ENCODE data around the gene COL26A1.

COL26A1 gene

GRCh38 chr7:101405474-101406067 lies 42.9 kb downstream of the COL26A1 start:
- peaks cover 12% of the 10 kb centered on the region; the same call in 1 of the 2 replicates for H3K4me1 ChIP-seq (ENCODE audit: insufficient read depth, low read length)
- H3K27me3 ChIP-seq (ENCODE audit: insufficient read depth, low read length) = no peaks in the 10 kb centered on the region
- no peak overlapping the region for H3K27ac ChIP-seq (ENCODE audit: low read length)
- peaks cover 14% of the 10 kb centered on the region for H3K9me3 ChIP-seq (ENCODE audit: insufficient read depth, low read depth, low read length)
- no peak overlapping the region for H3K4me3 ChIP-seq (ENCODE audit: low read length)
- H3K36me3 ChIP-seq (ENCODE audit: insufficient read depth, low read depth, low read length) = peaks cover 3% of the 10 kb centered on the region; the same call in 1 of the 2 replicates
- no peak overlapping the region for H3K9ac ChIP-seq (ENCODE audit: low read depth, low read length)

GRCh38 chr7:101410743-101411507 lies 48.2 kb downstream of the COL26A1 start:
- H3K4me3 ChIP-seq (ENCODE audit: low read length) = no peak overlapping the region
- H3K9ac ChIP-seq (ENCODE audit: low read depth, low read length) = no peak overlapping the region
- no peaks in the 10 kb centered on the region; the same call in 1 of the 2 replicates for H3K4me1 ChIP-seq (ENCODE audit: insufficient read depth, low read length)
- H3K27me3 ChIP-seq (ENCODE audit: insufficient read depth, low read length) = no peaks in the 10 kb centered on the region
- H3K36me3 ChIP-seq (ENCODE audit: insufficient read depth, low read depth, low read length) = peaks cover 3% of the 10 kb centered on the region; the same call in 1 of the 2 replicates
- H3K27ac ChIP-seq (ENCODE audit: low read length) = no peak overlapping the region
- H3K9me3 ChIP-seq (ENCODE audit: insufficient read depth, low read depth, low read length) = peaks cover 14% of the 10 kb centered on the region

- H3K9ac ChIP-seq (ENCODE audit: low read depth, low read length) = no peak overlapping the region
- no peak overlapping the region for H3K4me3 ChIP-seq (ENCODE audit: low read length)
- no peak overlapping the region for H3K27ac ChIP-seq (ENCODE audit: low read length)
- H3K27me3 ChIP-seq (ENCODE audit: insufficient read depth, low read length) = no peaks in the 10 kb centered on the region
- H3K4me1 ChIP-seq (ENCODE audit: insufficient read depth, low read length) = no peaks in the 10 kb centered on the region; the same call in 1 of the 2 replicates
- H3K36me3 ChIP-seq (ENCODE audit: insufficient read depth, low read depth, low read length) = peaks cover 3% of the 10 kb centered on the region; the same call in 1 of the 2 replicates
- peaks cover 14% of the 10 kb centered on the region for H3K9me3 ChIP-seq (ENCODE audit: insufficient read depth, low read depth, low read length)
Measured at GRCh38 chr7:101411508-101411874, 48.8 kb downstream of the COL26A1 start.

- H3K27ac ChIP-seq (ENCODE audit: low read length) = no peak overlapping the region
- no peaks in the 10 kb centered on the region for H3K36me3 ChIP-seq (ENCODE audit: insufficient read depth, low read depth, low read length)
- H3K27me3 ChIP-seq (ENCODE audit: insufficient read depth, low read length) = no peaks in the 10 kb centered on the region
- no peak overlapping the region for H3K9ac ChIP-seq (ENCODE audit: low read depth, low read length)
- H3K4me3 ChIP-seq (ENCODE audit: low read length) = no peak overlapping the region
- peaks cover 14% of the 10 kb centered on the region for H3K9me3 ChIP-seq (ENCODE audit: insufficient read depth, low read depth, low read length)
- no peaks in the 10 kb centered on the region; the same call in 1 of the 2 replicates for H3K4me1 ChIP-seq (ENCODE audit: insufficient read depth, low read length)
Measured at GRCh38 chr7:101412976-101413375, 50.3 kb downstream of the COL26A1 start.

DNA sequence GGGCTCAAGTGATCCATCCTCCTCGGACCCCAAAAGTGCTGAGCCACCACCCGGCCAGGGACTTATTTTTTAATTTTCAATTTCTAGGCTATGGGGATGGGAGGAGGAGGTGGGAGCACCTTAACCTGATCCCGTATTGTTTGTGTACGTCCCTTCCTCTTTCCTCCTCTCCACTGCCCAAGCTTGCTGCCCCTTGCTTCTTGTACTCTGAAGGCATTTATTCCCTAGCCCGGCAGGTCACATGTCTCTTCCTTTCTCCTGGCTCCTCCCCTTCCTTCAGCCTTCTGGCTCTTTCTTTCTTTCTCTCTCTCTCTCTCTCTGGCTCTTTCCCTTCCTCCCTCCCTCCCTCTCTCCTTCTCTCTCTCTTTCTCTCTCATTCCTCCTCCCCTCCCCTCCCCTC lies 56.0 kb downstream of the COL26A1 start:
- no peaks in the 10 kb centered on the region for H3K36me3 ChIP-seq (ENCODE audit: insufficient read depth, low read depth, low read length)
- H3K9me3 ChIP-seq (ENCODE audit: insufficient read depth, low read depth, low read length) = no peaks in the 10 kb centered on the region
- H3K9ac ChIP-seq (ENCODE audit: low read depth, low read length) = no peak overlapping the region
- H3K27me3 ChIP-seq (ENCODE audit: insufficient read depth, low read length) = no peaks in the 10 kb centered on the region
- H3K27ac ChIP-seq (ENCODE audit: low read length) = no peak overlapping the region
- peaks cover 8% of the 10 kb centered on the region; the same call in 1 of the 2 replicates for H3K4me1 ChIP-seq (ENCODE audit: insufficient read depth, low read length)
- no peak overlapping the region for H3K4me3 ChIP-seq (ENCODE audit: low read length)

- H3K27me3 ChIP-seq (ENCODE audit: insufficient read depth, low read length) = no peaks in the 10 kb centered on the region
Measured at GRCh38 chr7:101419831-101420230, 57.2 kb downstream of the COL26A1 start.

DNA sequence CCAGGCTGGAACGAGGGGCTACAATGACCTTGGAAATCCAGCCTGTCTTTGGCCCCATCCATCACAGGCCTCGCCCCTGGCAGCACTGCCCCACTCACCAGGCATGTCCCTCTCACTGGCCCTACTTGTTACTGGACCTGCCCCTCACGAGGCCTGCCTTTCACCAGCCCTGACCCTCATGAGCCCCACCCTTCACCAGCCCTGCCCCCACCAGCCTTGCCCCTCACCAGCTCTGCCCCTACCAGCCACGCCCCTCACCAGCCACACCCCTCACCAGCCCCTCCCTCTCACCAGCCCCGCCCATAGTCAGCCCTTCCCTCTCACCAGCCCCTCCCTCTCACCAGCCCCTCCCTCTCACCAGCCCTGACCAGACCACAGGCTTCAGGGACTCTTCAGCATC lies 57.8 kb downstream of the COL26A1 start:
- peaks cover 8% of the 10 kb centered on the region; the same call in 1 of the 2 replicates for H3K4me1 ChIP-seq (ENCODE audit: insufficient read depth, low read length)
- no peaks in the 10 kb centered on the region for H3K36me3 ChIP-seq (ENCODE audit: insufficient read depth, low read depth, low read length)
- H3K9ac ChIP-seq (ENCODE audit: low read depth, low read length) = no peak overlapping the region
- no peak overlapping the region for H3K4me3 ChIP-seq (ENCODE audit: low read length)
- H3K27me3 ChIP-seq (ENCODE audit: insufficient read depth, low read length) = no peaks in the 10 kb centered on the region
- H3K9me3 ChIP-seq (ENCODE audit: insufficient read depth, low read depth, low read length) = no peaks in the 10 kb centered on the region
- no peak overlapping the region for H3K27ac ChIP-seq (ENCODE audit: low read length)

More at GRCh38 chr7:101419831-101420230, 57.2 kb downstream of the COL26A1 start:
- Histone ChIP-seq H3K9me3 (ENCODE audit: insufficient read depth, low read depth, low read length) (no peaks in the 10 kb centered on the region), H3K4me3 (ENCODE audit: low read length) (no peak overlapping the region), H3K4me1 (ENCODE audit: insufficient read depth, low read length) (peaks cover 8% of the 10 kb centered on the region; the same call in 1 of the 2 replicates), H3K9ac (ENCODE audit: low read depth, low read length) (no peak overlapping the region), H3K36me3 (ENCODE audit: insufficient read depth, low read depth, low read length) (no peaks in the 10 kb centered on the region), H3K27ac (ENCODE audit: low read length) (no peak overlapping the region)

DNA sequence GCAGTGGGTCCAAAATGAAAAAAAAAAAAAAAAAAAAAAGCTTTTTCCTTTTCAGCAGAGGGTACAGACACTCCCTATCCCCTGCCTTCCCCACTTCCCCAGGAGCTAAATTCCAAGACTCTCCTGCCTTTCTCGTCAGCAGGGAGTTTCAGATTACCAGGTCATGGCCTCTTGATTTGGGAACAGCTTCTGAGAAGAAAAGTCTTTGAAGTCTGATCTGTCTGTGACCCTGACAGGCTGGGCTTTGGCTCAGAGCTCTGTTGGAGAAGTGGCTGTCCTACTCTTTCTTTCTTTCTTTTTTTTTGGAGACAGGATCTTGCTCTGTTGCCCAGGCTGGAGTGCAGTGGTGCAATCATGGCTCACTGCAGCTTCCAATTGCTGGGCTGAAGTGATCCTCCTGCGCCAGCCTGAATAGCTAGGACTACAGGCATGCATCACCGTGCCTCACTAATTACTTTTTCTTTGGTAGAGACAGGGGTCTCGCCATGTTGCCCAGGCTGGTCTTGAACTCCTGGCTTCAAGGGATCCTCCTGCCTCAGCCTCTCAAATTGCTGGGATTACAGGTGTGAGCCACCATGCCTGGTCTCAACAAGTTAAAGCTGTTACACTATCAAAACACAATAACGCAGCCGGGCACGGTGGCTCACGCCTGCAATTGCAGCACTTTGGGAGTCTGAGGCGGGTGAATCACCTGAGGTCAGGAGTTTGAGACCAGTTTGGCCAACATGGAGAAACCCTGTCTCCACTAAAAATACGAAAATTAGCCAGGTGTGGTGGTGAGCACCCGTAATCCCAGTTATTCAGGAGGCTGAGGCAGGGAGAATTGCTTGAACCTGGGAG lies 59.9 kb downstream of the COL26A1 start:
- H3K9me3 ChIP-seq (ENCODE audit: insufficient read depth, low read depth, low read length) = no peaks in the 10 kb centered on the region
- peaks cover 8% of the 10 kb centered on the region; the same call in 1 of the 2 replicates for H3K4me1 ChIP-seq (ENCODE audit: insufficient read depth, low read length)
- no peak overlapping the region for H3K27ac ChIP-seq (ENCODE audit: low read length)
- no peaks in the 10 kb centered on the region for H3K27me3 ChIP-seq (ENCODE audit: insufficient read depth, low read length)
- H3K4me3 ChIP-seq (ENCODE audit: low read length) = no peak overlapping the region
- no peaks in the 10 kb centered on the region for H3K36me3 ChIP-seq (ENCODE audit: insufficient read depth, low read depth, low read length)
- H3K9ac ChIP-seq (ENCODE audit: low read depth, low read length) = no peak overlapping the region

DNA sequence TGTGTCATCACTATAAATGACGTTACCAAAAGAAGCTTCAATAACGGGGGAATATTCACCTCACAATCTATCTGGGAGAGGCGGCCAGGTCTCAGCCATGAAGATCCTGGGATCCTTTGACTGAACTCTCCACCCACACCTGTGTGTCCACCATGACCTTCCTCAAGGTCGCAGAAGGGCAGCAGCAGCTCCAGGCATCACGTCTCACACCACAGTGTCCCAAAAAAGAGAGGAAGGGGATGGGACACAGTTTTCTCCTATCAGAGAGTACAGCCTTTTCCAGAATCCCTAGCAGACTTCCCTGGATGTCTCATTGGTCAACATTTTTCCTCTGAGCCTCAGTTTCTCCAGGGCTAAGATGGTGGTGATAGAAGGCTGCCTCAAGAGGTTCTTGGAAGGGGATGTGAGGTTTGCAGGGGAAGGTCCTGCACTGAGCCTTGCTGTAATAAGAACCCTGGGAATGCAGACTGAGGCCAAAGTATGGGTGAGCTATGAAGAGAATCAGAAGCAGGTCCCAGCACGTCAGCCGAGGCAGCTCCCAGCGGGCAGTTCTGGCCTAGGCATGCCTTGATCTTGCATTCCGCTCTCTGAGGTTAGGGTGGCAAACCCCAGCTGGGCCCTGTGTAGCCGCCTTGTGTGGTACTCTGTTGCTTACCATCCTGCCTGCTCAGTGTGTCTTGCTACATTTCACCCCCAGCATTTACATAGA lies 63.8 kb downstream of the COL26A1 start:
- Histone ChIP-seq H3K27ac (ENCODE audit: low read length) (no peak overlapping the region), H3K9me3 (ENCODE audit: insufficient read depth, low read depth, low read length) (no peaks in the 10 kb centered on the region), H3K9ac (ENCODE audit: low read depth, low read length) (no peak overlapping the region), H3K4me3 (ENCODE audit: low read length) (no peak overlapping the region), H3K27me3 (ENCODE audit: insufficient read depth, low read length) (no peaks in the 10 kb centered on the region), H3K36me3 (ENCODE audit: insufficient read depth, low read depth, low read length) (no peaks in the 10 kb centered on the region), H3K4me1 (ENCODE audit: insufficient read depth, low read length) (no peaks in the 10 kb centered on the region)

- no peaks in the 10 kb centered on the region for H3K4me1 ChIP-seq (ENCODE audit: insufficient read depth, low read length)
- no peak overlapping the region for H3K4me3 ChIP-seq (ENCODE audit: low read length)
- no peak overlapping the region for H3K27ac ChIP-seq (ENCODE audit: low read length)
- H3K9ac ChIP-seq (ENCODE audit: low read depth, low read length) = no peak overlapping the region
- H3K27me3 ChIP-seq (ENCODE audit: insufficient read depth, low read length) = no peaks in the 10 kb centered on the region
- H3K9me3 ChIP-seq (ENCODE audit: insufficient read depth, low read depth, low read length) = no peaks in the 10 kb centered on the region
- H3K36me3 ChIP-seq (ENCODE audit: insufficient read depth, low read depth, low read length) = no peaks in the 10 kb centered on the region
Measured at GRCh38 chr7:101428093-101428866, 65.6 kb downstream of the COL26A1 start.
